Effector CD8-positive, alpha-beta T cell (primary cell): ENCODE measurements around the gene FAM163B.

Experiments used
- DNase-seq: peaks from one replicate; lab custom pipeline; 2025; lab: John Stamatoyannopoulos, UW
- total RNA-seq, 4 experiments: gene quantifications; one replicate each; lab custom pipeline; 2026; lab: John Stamatoyannopoulos, UW

The FAM163B gene
- total RNA-seq, result 0 reads per million in 4 experiments

DNA sequence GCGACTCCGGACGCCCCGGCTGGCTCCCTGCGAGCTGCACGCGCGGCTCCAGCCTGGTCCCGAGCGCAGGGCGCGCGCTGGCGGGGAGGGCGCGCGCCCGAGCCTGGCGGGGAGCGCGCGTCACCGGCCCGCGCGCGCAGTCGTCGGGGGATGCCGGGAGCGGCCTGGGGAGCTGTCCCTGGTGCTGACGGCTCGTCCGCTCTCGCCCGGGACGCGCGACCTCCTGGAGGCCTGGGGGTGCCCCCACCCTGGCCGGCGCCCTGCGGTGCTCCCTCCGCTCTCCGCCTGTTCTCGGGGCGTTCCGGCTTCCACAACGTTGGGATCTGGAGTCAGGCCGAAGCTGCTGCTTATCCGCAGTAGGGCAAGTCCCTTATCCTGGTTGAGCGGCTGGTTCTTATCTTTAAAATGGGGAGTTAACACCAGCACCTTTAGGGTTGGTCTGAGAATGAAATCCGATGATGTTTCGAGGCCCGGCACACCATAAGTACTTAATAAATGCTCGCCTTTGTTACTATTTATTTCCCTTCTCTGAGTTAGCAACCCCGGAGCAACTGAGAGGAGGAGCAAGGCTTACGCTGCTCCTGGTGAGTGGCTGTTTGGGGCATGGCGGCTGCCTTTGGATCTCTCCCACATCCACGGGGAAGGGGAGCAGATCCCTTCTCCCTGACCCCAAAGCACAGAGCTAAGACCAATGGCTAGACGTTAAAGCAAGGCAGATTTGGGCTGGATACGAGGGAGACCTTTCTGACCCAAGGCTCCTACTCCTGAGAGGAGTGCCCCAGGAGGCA lies at the start of gene FAM163B:
FAM163B (minus strand) TSS at position 79 of the 788 bp plus-strand sequence. CDS start 29,166 bp downstream, outside the sequence.
- peak; percentile 8 for DNase-seq

DNA sequence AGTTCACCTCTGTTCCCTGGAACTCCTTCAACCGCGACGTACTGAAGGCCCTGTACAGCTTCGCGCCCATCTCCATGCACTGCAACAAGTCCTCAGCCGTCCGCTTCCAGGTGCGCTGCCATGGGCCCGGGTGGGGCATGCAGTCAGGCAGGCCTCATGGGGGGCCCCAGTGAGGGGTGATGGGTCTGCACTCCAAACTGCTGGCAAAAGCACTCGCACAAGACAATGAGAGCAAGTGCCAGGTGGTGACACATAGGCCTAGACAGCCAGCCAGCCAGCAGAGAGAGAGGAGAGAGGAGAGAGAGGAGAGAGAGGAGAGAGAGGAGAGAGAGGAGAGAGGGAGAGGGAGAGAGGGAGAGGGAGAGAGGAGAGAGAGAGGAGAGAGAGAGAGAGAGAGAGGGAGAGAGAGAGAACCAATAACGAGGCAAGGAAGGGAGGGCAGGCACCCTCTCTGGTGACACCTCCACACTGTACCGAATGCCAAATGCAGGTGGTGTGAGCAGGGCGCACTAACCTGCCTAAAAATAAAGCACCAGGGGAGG lies 48.0 kb upstream of the FAM163B start:
- no peak for DNase-seq

DNA sequence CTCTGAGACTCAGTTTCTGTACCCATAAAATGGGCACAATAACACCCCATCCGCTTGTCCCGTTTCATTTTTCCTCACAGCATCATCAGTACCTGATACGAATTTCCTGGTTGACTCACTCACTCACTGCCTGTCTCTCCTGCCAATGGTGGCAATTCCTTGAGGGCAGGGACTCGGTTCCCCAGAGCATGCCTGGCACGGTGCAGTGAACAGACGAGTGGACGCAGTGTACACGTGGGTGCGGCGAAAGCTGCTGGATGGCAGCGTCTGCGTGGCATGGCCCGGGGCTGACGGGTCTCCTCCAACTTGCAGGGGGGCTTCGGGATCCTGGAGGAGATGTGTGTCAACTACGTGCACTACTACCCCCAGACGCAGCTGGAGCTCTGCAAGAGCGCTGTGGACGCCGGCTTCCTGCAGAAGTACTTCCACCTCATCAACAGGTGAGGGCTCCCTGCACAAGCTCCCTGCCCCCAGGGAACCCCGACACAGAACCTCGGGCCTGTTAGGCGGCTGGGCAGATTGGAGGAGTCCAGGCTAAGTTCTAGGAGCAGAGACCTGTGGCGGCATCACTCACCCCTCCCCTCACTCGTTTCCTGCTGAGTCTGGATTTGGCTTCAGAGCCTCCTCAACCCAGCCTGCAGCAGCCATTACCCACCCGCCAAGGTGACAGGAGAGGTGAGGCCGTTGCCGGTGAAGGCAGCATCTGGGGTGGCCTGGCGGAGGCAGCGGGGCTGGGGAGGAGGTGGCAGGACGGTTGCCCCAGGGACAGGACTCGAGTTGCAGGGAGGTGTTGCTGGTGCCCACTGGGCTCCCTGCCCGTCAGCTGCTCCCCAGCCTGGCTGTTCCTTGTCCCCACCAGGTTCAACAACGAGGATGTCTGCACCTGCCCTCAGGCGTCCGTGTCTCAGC lies 47.3 kb upstream of the FAM163B start:
- no peak for DNase-seq

DNA sequence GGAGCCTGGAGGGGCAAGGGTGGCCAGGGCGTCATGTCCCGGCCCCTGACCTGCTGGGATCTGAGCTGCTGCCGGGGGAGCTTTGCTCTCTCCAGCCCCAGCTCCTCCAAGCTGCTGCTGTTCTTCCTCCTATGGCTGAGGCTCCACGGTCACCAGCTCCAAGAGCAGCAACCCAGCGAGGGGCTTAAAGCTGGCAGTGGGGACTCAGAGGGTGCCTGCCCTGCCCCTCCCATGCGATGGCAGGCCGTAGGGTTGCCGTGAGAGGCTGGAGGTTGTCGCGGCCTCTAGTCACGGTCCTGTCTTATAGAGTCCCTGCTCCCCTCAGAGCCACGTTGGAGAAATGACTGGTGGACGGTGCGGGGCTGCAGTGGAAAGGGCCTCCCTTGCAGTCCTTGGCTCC lies 46.5 kb upstream of the FAM163B start:
- no peak for DNase-seq

- DNase-seq, result no peak
These were observed 45.8 kb upstream of the FAM163B start for GRCh38 chr9:133654736-133655657.

DNA sequence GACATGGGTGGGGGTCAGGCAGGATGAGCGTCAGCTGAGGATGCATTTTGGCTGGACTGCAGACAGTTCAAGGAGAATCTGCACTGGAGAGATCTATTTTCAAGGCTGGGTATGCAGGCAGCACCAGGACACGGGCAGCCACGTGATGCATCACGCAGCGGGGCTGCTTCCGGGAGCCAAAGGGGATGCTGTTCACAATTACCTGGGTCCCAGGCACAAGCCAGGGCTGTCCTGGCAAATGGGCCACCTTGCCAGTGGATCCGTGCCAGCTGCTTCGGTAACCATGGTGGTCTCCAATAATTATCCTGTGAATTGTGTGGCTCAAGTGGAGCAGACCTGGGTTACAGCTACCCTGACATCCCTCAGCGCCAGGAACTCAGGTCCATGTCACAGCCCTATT lies 44.4 kb upstream of the FAM163B start:
- DNase-seq, result no peak

GRCh38 chr9:133650026-133650425 lies 40.8 kb upstream of the FAM163B start:
- DNase-seq, result no peak

DNA sequence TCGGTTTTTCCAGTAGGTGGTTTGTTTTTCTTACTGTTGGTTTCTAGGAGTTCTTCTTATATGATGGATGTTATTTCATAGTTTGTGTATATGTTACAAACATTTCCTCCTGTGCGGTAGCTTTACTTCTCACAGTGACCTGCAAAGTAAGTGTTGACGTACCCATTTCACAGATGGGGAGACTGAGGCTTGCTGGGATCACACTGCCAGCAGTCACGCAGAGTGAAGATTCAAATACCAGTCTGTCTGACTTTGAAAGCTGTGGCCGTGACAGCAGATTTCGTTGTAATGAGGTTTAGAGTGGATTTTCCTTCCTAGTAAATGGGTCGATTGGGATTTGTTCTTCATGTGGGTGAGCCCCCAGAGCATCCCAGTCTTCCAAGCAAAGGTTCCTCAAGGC lies 40.0 kb upstream of the FAM163B start:
- DNase-seq, result no peak

GRCh38 chr9:133647765-133648469 lies 38.7 kb upstream of the FAM163B start:
- no peak for DNase-seq

GRCh38 chr9:133647148-133647547 lies 38.0 kb upstream of the FAM163B start:
- DNase-seq, result no peak

GRCh38 chr9:133645021-133645765 lies 36.0 kb upstream of the FAM163B start:
- DNase-seq, result no peak

DNA sequence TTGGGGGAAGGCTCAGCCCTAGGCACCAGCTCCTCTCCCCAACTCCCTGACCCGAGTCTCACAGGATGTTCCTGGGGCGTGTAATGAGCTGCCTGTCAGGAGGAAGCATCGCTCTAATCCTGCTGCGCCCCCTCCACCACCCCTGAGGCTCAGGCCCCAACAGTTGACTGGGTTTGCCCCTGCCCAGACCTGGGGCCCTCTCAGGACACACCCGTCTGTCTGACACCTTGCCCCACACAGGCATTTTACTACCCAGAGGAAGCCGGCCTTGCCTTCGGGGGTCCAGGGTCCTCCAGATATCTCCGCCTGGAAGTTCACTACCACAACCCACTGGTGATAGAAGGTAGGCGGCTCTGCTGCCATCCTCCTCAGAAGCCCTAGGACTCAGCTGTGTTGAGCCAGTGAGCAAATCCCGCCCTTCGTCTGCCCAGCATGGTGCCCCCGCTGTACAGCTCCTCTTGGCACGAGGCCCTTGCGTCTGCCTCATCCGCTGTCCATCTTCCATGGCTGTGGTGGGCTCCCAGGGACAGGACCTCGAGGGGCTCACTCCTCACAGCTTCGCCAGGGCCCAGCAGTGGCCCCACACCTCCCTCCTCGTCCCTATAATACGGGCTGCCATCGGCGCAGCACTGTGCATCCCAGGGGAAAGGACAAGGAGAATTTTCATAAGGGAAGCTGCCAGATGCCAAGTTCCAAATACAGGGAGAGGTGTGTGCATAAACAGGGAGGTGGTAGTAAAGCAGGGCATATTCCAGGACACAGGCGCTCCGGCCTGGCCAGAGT lies 35.0 kb upstream of the FAM163B start:
- DNase-seq, result no peak

GRCh38 chr9:133643362-133643755 lies 34.2 kb upstream of the FAM163B start:
- no peak for DNase-seq

- DNase-seq, result no peak
These were observed 33.6 kb upstream of the FAM163B start for GRCh38 chr9:133642708-133643361.

- no peak for DNase-seq
These were observed 32.8 kb upstream of the FAM163B start for GRCh38 chr9:133641861-133642595.

GRCh38 chr9:133641396-133641655 lies 32.1 kb upstream of the FAM163B start:
- DNase-seq, result no peak

GRCh38 chr9:133640580-133641395 lies 31.6 kb upstream of the FAM163B start:
- no peak for DNase-seq
